HEK293T (cell line): ENCODE results near the gene CDH4.

Experiments
- CTCF ChIA-PET: fragments of 350-600 bp; formaldehyde crosslinking; extraction: SDS; loops from one replicate; lab custom pipeline; 2021; ENCODE audit warnings: antibody characterized with exemption, inconsistent platforms; lab: Yijun Ruan, JAX
- POLR2A ChIA-PET: fragments of 350-600 bp; formaldehyde crosslinking; extraction: SDS; loops from one replicate; lab custom pipeline; 2020; ENCODE audit warnings: antibody characterized with exemption, inconsistent platforms; lab: Yijun Ruan, JAX
- DNase-seq: peaks from one replicate; pipeline ENCODE4 v3.0.0; 2012; ENCODE audit warnings: mixed read lengths; ENCODE audit errors: extremely low spot score
- ARNT ChIP-seq: fragments of 450-650 bp; IDR thresholded peaks from 2 replicates; pipeline ENCODE4 v1.6.1; 2017; ENCODE audit warnings: mild to moderate bottlenecking
- BHLHE40 ChIP-seq: fragments of 450-650 bp; IDR thresholded peaks from 2 replicates; pipeline ENCODE4 v1.6.1; 2016; ENCODE audit warnings: mild to moderate bottlenecking, moderate library complexity, borderline replicate concordance
- CTBP1 ChIP-seq: fragments of 450-650 bp; IDR thresholded peaks from 2 replicates; pipeline ENCODE4 v1.6.1; 2016; ENCODE audit warnings: borderline replicate concordance
- ELF4 ChIP-seq: fragments of 450-650 bp; IDR thresholded peaks from 2 replicates; pipeline ENCODE4 v1.6.1; 2017; ENCODE audit warnings: antibody characterized with exemption
- FOXA1 ChIP-seq: fragments of 450-650 bp; IDR thresholded peaks from 2 replicates; pipeline ENCODE4 v1.6.1; 2016; ENCODE audit warnings: mild to moderate bottlenecking
- FOXK2 ChIP-seq: fragments of 450-650 bp; IDR thresholded peaks from 2 replicates; pipeline ENCODE4 v1.6.1; 2016; ENCODE audit warnings: mild to moderate bottlenecking
- FOXM1 ChIP-seq: fragments of 450-650 bp; IDR thresholded peaks from 2 replicates; pipeline ENCODE4 v1.6.1; 2017; ENCODE audit warnings: mild to moderate bottlenecking, borderline replicate concordance
- HDGF ChIP-seq: fragments of 450-650 bp; IDR thresholded peaks from 2 replicates; pipeline ENCODE4 v1.6.1; 2017; ENCODE audit warnings: antibody characterized with exemption, borderline replicate concordance
- L3MBTL2 ChIP-seq: fragments of 450-650 bp; conservative IDR thresholded peaks from 2 replicates; pipeline ENCODE4 v1.6.1; 2016; ENCODE audit warnings: mild to moderate bottlenecking
- LEF1 ChIP-seq: fragments of 450-650 bp; IDR thresholded peaks from 2 replicates; pipeline ENCODE4 v1.6.1; 2017; ENCODE audit warnings: mild to moderate bottlenecking, borderline replicate concordance
- NFRKB ChIP-seq: fragments of 450-650 bp; IDR thresholded peaks from 2 replicates; pipeline ENCODE4 v1.6.1; 2016; ENCODE audit warnings: mild to moderate bottlenecking, moderate library complexity
- SP1 ChIP-seq: fragments of 450-650 bp; IDR thresholded peaks from 2 replicates; pipeline ENCODE4 v1.6.1; 2017
- SUZ12 ChIP-seq: fragments of 450-650 bp; IDR thresholded peaks from 2 replicates; pipeline ENCODE4 v1.6.1; 2016; ENCODE audit warnings: mild to moderate bottlenecking
- TARDBP ChIP-seq: fragments of 450-650 bp; IDR thresholded peaks from 2 replicates; pipeline ENCODE4 v1.6.1; 2016
- ZNF384 ChIP-seq: fragments of 450-650 bp; IDR thresholded peaks from 2 replicates; pipeline ENCODE4 v1.6.1; 2016
- TF ChIP-seq, protein P1 (sequence below): fragments of 450-650 bp; IDR thresholded peaks from 2 replicates; pipeline ENCODE4 v1.6.1; 2016

Gene CDH4

DNA sequence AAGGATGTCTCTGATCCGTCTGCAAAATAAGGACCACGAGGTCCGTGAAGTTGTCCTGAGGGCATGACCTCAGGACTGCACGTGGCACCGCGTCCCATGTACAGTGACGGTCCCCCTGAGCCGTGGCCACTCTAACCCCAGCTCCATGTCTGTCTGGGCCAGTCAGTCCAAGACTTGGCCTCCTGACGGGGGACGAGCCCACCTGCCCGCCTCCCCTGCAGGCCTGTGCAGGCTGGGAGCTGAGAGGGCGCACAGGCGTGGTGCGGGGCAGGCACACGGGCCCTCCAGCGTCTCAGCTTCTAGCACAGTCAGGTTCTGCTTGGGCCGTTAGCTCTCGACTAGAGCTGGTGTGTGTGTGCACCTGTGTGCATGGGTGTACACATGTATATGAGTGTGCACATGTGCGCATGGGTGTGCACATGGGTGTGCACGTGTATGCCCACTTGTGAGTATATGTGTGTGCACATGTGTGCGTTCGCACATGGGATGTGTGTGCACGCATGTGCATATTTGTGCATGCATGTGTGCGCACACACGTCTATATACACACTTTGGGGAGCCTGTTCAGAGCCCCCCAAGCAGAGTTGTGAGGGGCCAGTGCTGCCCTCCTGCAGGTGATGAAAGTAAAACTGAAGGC, 506.6 kb downstream of the CDH4 start:
- no peak for DNase-seq

DNA sequence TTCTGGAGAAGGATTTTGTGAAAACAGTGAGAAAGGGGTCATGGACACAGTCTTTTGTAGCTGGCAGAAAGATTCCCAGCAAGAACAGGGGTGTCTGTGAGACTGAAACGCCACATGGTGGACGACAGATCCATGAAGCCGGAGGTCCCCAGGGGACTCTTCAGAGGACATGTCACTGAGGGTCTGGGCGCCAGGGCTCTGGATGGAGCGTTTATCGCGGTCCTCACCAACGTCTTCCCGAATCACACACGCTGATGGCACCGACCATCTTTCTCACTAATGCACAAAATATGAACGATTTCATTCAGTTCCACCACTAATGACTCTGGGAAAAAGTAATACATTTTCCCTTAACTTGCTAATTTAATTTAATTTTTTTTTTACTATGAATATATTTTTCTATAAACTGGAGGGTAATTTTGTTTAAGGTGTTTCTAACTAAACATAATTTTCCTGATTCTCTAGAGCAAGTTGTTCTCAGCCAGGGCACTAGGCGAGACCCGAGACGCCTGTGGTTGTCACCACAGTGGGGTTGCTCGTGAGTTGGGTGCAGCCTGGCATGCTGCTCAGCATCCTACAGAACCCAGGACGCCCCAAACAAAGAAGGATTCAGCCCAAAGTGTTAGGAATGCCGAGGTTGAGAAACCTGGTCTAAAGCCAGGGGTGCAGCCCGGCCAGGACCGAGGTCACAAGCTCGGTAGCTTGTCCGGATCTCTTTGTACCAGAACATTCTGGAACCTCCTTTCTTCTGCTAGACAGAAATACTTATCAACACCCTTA, 507.4 kb downstream of the CDH4 start:
- TF ChIP-seq BHLHE40: no peak
- TF ChIP-seq SP1: no peak
- no peak for TF ChIP-seq TARDBP
- TF ChIP-seq, protein P1, sequence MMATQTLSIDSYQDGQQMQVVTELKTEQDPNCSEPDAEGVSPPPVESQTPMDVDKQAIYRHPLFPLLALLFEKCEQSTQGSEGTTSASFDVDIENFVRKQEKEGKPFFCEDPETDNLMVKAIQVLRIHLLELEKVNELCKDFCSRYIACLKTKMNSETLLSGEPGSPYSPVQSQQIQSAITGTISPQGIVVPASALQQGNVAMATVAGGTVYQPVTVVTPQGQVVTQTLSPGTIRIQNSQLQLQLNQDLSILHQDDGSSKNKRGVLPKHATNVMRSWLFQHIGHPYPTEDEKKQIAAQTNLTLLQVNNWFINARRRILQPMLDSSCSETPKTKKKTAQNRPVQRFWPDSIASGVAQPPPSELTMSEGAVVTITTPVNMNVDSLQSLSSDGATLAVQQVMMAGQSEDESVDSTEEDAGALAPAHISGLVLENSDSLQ: no peak
- TF ChIP-seq CTBP1: no peak
- no peak for TF ChIP-seq L3MBTL2
- TF ChIP-seq NFRKB: no peak
- TF ChIP-seq SUZ12: no peak
- CTCF ChIA-PET: no interaction called here
- DNase-seq: no peak
- POLR2A ChIA-PET: no interaction called here

More for the DNA sequence above, 506.6 kb downstream of the CDH4 start:
- ChIA-PET CTCF (no interaction called here), POLR2A (no interaction called here)
- TF ChIP-seq LEF1 (no peak), SUZ12 (no peak), HDGF (no peak), ELF4 (no peak), L3MBTL2 (no peak), TARDBP (no peak), ARNT (no peak), BHLHE40 (no peak), NFRKB (no peak), SP1 (no peak), FOXM1 (no peak), CTBP1 (no peak), FOXA1 (no peak), ZNF384 (no peak), FOXK2 (no peak)
- TF ChIP-seq, protein P1: no peak

DNA sequence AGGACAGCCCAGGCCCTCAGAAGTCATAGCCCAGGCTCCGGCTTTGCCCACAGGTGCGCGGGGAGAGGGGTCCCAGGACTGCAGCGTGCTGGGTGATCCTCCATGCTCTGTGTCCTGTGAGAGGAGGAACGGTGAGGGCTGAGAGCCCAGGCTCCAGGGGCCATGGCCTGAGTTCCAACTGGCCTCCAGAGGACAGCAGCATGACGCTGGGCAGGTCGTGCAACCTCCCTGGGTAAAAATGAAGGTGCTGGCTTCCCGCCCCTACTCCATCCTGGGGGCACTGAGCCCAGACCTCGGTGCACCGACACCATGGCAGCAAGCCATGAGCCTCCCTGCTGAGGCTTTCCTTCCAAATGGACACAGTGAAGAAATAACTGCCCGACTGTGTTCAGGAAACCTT, 508.3 kb downstream of the CDH4 start:
- DNase-seq: no peak
- POLR2A ChIA-PET: no interaction called here
- TF ChIP-seq SP1 (no peak), SUZ12 (no peak), FOXA1 (no peak), LEF1 (no peak), NFRKB (no peak)
- CTCF ChIA-PET: no interaction called here

DNA sequence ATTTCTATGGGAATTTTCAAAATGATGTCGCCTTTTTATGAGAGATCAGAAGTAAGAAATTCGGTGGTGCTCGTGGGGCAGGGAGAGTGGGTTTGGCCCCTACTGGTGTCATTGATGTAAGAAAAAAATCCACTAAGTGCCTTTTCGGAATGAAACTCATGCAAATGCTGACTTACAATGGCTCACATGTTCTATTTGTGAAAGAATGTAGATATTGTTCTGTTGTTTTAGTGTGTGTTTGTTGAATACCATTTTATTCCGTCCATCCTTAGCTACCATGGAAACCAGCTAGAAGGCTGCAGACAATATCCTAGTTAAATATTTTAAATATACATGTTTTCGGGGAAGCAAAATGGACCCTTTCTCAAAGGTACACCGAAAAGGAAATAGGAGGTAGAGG, 508.7 kb downstream of the CDH4 start:
- no peak for DNase-seq
- CTCF ChIA-PET: no interaction called here
- POLR2A ChIA-PET: no interaction called here
- TF ChIP-seq L3MBTL2 (no peak), NFRKB (no peak), SP1 (no peak), FOXK2 (no peak), TARDBP (no peak), FOXM1 (no peak), ZNF384 (no peak), FOXA1 (no peak), CTBP1 (no peak), LEF1 (no peak), SUZ12 (no peak), BHLHE40 (no peak), ELF4 (no peak), HDGF (no peak), ARNT (no peak)
- TF ChIP-seq, protein P1: no peak

DNA sequence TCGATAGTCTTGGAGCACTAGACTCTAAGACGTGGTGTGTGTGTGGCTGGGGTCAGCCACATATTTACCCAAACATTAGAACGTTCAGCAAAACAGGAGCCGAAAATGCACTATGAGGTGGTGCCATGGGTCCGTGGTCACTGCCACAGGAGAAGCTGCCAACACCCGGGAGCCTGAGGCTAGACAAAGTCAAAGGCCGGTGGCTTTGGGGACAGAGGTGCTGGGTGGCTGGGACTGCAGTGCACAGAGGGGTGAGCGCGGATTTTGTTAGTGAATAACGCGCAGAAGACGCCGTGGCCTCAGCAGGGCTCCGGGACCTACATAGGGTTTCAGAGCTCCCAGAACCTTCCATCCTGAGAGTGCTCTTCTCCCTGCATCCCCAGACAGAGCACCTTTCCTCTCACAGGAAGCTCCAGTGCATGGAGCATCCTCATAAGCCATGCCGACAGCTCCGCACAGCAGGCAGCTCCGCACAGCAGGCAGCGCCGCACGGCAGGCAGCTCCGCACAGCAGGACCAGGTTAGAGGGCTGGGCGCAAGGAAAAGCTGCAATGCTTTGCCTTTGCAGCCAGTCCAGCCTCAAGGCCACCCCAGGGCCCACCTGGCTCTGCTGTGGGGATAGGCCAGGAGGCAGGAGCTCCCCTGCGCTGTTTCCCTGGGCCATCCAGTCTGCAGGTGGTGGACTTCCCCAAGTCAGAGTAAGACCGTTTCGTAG, 509.5 kb downstream of the CDH4 start:
- CTCF ChIA-PET: no interaction called here
- no peak for TF ChIP-seq TARDBP
- TF ChIP-seq SUZ12: no peak
- no peak for TF ChIP-seq FOXK2
- no peak for TF ChIP-seq ELF4
- no peak for TF ChIP-seq SP1
- TF ChIP-seq, protein P1: no peak
- no peak for TF ChIP-seq NFRKB
- no peak for TF ChIP-seq HDGF
- TF ChIP-seq ARNT: no peak
- TF ChIP-seq ZNF384: no peak
- no peak for TF ChIP-seq LEF1
- TF ChIP-seq CTBP1: no peak
- POLR2A ChIA-PET: no interaction called here
- no peak for DNase-seq
